Activated CD8-positive, alpha-beta T cell treated with anti-CD3 and anti-CD28 coated beads for 36 hours (primary cell): ENCODE measurements around the gene TEX13B. TPM values are rescaled to one million over a fixed set of nuclear protein-coding genes. Genes with fewer than 3 reads are reported as not detected.
A peak's percentile ranks its signal among the peaks of the same experiment; 100 is the strongest.

Source experiments
- ATAC-seq: fragments of 200-7000 bp; cut with Tn5 transposase; one replicate; pipeline ENCODE4 v1.10.0; 2021; ENCODE audit warnings: mild to moderate bottlenecking, moderate library complexity
- CTCF ChIA-PET: fragments of 350-600 bp; sonication (Branson Sonifier 250); formaldehyde crosslinking; loops from one replicate; lab custom pipeline; 2021; ENCODE audit warnings: antibody characterized with exemption; lab: Charles Lee
- POLR2A ChIA-PET: fragments of 350-600 bp; sonication (Branson Sonifier 250); formaldehyde crosslinking; loops from one replicate; lab custom pipeline; 2021; ENCODE audit warnings: antibody characterized with exemption; lab: Charles Lee
- DNase-seq: peaks from one replicate; pipeline ENCODE4 v3.0.0-alpha.2; 2020
- H3K27ac Mint-ChIP-seq: one replicate; pipeline ENCODE4 v1.8.0; 2021; ENCODE audit warnings: mild to moderate bottlenecking, mixed read lengths
- H3K27me3 Mint-ChIP-seq: one replicate; pipeline ENCODE4 v1.8.0; 2021; ENCODE audit warnings: mixed read lengths
- H3K36me3 Mint-ChIP-seq: one replicate; pipeline ENCODE4 v1.8.0; 2021; ENCODE audit warnings: low read depth, mixed read lengths
- H3K4me1 Mint-ChIP-seq: one replicate; pipeline ENCODE4 v1.8.0; 2021; ENCODE audit warnings: low read depth, mixed read lengths
- H3K4me3 Mint-ChIP-seq: one replicate; pipeline ENCODE4 v1.8.0; 2021; ENCODE audit warnings: mild to moderate bottlenecking, moderate library complexity, mixed read lengths
- H3K9me3 Mint-ChIP-seq: one replicate; pipeline ENCODE4 v1.8.0; 2021; ENCODE audit warnings: mixed read lengths
- CTCF ChIP-seq: fragments of 200-600 bp; IDR thresholded peaks from one replicate; pipeline ENCODE4 v1.8.0; 2022; ENCODE audit warnings: antibody characterized with exemption, mild to moderate bottlenecking
- intact Hi-C: fragments of 100-400 bp; cut with micrococcal nuclease; formaldehyde crosslinking; loops from one replicate; pipeline ENCODE4 v1.10.0; 2022
- total RNA-seq, 2 experiments: library from RNA; stranded (reverse); gene quantifications; one replicate each; pipeline ENCODE4 v1.2.3, GENCODE V29; 2021

Gene TEX13B
- total RNA-seq, 2 experiments from 2014 or later: not detected

DNA sequence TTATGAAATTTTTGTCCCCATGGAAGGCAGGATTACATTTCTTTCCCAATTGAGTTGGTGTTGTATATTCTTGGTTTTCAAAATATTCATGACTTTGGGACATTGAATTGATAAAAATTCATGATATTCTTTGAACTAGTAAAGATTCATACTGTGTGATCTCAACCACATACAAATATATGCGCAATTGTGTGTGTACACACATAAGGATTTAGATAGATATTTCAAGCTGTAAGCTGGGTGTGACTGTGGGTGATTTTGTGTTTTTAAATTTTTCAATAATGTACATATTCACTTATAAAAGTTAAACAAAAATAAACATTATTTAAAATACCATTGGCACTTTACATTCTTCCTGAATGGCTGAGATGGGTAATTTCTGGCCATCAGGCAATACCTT, 43.2 kb upstream of the TEX13B start:
- no peak for DNase-seq
- Mint-ChIP-seq H3K9me3 (no peaks in the 10 kb centered on the region), H3K36me3 (peaks cover 3% of the 10 kb centered on the region), H3K4me1 (peaks cover 67% of the 10 kb centered on the region), H3K27ac (no peak overlapping the region), H3K4me3 (no peak overlapping the region), H3K27me3 (no peaks in the 10 kb centered on the region)
- intact Hi-C loops: no loop called here
- CTCF ChIA-PET: no interaction called here
- no peak for ATAC-seq
- POLR2A ChIA-PET: no interaction called here
- TF ChIP-seq CTCF: no peak

DNA sequence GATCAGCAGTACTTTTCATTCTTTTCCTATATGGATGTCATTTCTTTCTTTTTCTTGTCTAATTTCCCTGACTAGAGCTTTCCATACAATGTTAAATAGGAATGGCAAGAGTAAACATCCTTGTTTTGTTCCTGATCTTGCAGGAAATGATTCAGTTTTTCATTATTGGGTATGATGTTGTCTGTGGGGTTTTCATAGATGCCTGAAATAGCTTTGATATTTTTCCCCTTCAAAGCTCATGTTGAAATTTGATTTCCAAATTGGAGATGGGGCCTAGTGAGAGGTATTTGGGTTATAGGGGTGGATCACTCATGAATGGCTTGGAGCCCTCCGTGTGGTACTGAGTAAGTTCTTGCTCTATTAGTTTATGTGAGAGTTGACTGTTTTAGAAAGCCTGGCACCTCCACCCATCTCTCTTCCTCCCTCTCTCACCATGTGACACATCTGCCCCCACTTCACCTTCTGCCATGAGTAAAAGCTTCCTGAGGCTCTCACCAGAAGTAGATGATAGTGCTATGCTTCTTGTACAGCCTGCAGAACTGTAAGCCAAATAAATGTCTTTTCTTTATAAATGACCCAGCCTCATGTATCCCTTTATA, 40.4 kb upstream of the TEX13B start:
- ATAC-seq (peak; percentile 71), DNase-seq (peak; percentile 42)
- intact Hi-C loops: loop anchor here (5.0 kb wide), 1 partner anchor 50 kb away; no protein-coding TSS in a partner anchor
- no peak for TF ChIP-seq CTCF
- ChIA-PET CTCF (interaction anchor here (1.1 to 2.9 kb wide), 4 partner anchors 9 to 52 kb away, joined by 4 to 23 read pairs (median 10); no protein-coding TSS in a partner anchor), POLR2A (interaction anchor here (2.3 kb wide), 1 partner anchor 45 kb away, joined by 8 read pairs; no protein-coding TSS in a partner anchor)
- peak overlapping the region; percentile 36 for H3K4me3 Mint-ChIP-seq
- H3K27me3 Mint-ChIP-seq: no peaks in the 10 kb centered on the region
- H3K36me3 Mint-ChIP-seq: peaks cover 3% of the 10 kb centered on the region
- H3K9me3 Mint-ChIP-seq: no peaks in the 10 kb centered on the region
- H3K27ac Mint-ChIP-seq: peak overlapping the region; percentile 86
- peaks cover 71% of the 10 kb centered on the region for H3K4me1 Mint-ChIP-seq

GRCh38 chrX:108020631-108021030, 38.5 kb upstream of the TEX13B start:
- intact Hi-C loops: loop anchor here (5.0 kb wide), 1 partner anchor 52 kb away; no protein-coding TSS in a partner anchor
- CTCF ChIA-PET: interaction anchor here (0.7 to 2.9 kb wide), 15 partner anchors 8 to 1713 kb away, joined by 3 to 23 read pairs (median 3); partner anchors contain the start of genes ATG4A, PRPS1, PSMD10 and VSIG1
- no peaks in the 10 kb centered on the region for H3K27me3 Mint-ChIP-seq
- ATAC-seq (peak; percentile 48), DNase-seq (peak; percentile 21)
- H3K27ac Mint-ChIP-seq: peak overlapping the region; percentile 83
- POLR2A ChIA-PET: interaction anchor here (0.7 to 2.3 kb wide), 2 partner anchors 47 to 68 kb away, joined by 3 to 8 read pairs; no protein-coding TSS in a partner anchor
- H3K9me3 Mint-ChIP-seq: peaks cover 2% of the 10 kb centered on the region
- TF ChIP-seq CTCF: peak; percentile 15
- peaks cover 3% of the 10 kb centered on the region for H3K36me3 Mint-ChIP-seq
- peak overlapping the region; percentile 41 for H3K4me3 Mint-ChIP-seq
- peaks cover 64% of the 10 kb centered on the region for H3K4me1 Mint-ChIP-seq

- intact Hi-C loops: no loop called here
- H3K36me3 Mint-ChIP-seq: peaks cover 3% of the 10 kb centered on the region
- H3K4me1 Mint-ChIP-seq: peaks cover 55% of the 10 kb centered on the region
- ATAC-seq (no peak), DNase-seq (peak; percentile 6)
- peak overlapping the region; percentile 22 for H3K4me3 Mint-ChIP-seq
- peaks cover 2% of the 10 kb centered on the region for H3K9me3 Mint-ChIP-seq
- TF ChIP-seq CTCF: no peak
- peak overlapping the region; percentile 68 for H3K27ac Mint-ChIP-seq
- ChIA-PET POLR2A (no interaction called here), CTCF (interaction anchor here (0.7 to 1.2 kb wide), 4 partner anchors 11 to 136 kb away, joined by 3 to 4 read pairs (median 3); partner anchors contain the start of gene VSIG1)
- H3K27me3 Mint-ChIP-seq: no peaks in the 10 kb centered on the region
These were observed 37.3 kb upstream of the TEX13B start for GRCh38 chrX:108019382-108019875.
